Lower leg skin (tissue), 3 donors: ENCODE results near the gene DOP1A.

ENCODE experiments used
- CTCF ChIP-seq, 3 donors: fragments of 450-650 bp; IDR thresholded peaks; one replicate each; pipeline ENCODE4 v1.5.1; 2016; ENCODE audit warnings: antibody characterized with exemption in 3 of 3, mild to moderate bottlenecking in 3 of 3, moderate library complexity in 2 of 3
- POLR2A ChIP-seq, 2 donors: fragments of 450-650 bp; IDR thresholded peaks; one replicate each; pipeline ENCODE4 v1.6.1; 2016 to 2017; ENCODE audit warnings: antibody characterized with exemption in 2 of 2, mild to moderate bottlenecking in 1 of 2, moderate library complexity in 1 of 2

GRCh38 chr6:83117802-83118201 lies 50.3 kb downstream of the DOP1A start:
- TF ChIP-seq CTCF (IDR thresholded peaks at IDR 0.05) (no peak), POLR2A (IDR thresholded peaks at IDR 0.05) (no peak)
